ENCODE measurements around the gene HERC5. TPM values are rescaled to one million over a fixed set of nuclear protein-coding genes. Genes with fewer than 3 reads are reported as not detected.

HERC5 gene
- total RNA-seq, 4 donors from 2014 or later, result 0.55 to 1.5 (median 1.1) TPM

GRCh38 chr4:88503344-88503743, 46.4 kb downstream of the HERC5 start:
- intact Hi-C loops (cut with DNase I; ENCODE audit: low total_unique reads) (loop anchor here (5.0 kb wide), 1 partner anchor 36 kb away; no protein-coding TSS in a partner anchor), in situ Hi-C loops (cut with MboI; ENCODE audit: low sequenced_read_pairs in 4 of 4) (loop anchor here in 1 of 4 donors (25.0 kb wide), 2 partner anchors 466 to 641 kb away; no protein-coding TSS in a partner anchor)
- Histone ChIP-seq H3K4me1 (no peaks in the 10 kb centered on the region), H3K4me3 (no peak overlapping the region), H3K27ac (no peak overlapping the region), H3K36me3 (no peaks in the 10 kb centered on the region), H3K27me3 (no peaks in the 10 kb centered on the region), H3K9me3 (no peaks in the 10 kb centered on the region)
- ATAC-seq (no peak), DNase-seq (no peak)
- no peak for TF ChIP-seq CTCF (IDR thresholded peaks at IDR 0.05 in 4 of 5, conservative IDR thresholded peaks at IDR 0.05 in 1 of 5)

- no peaks in the 10 kb centered on the region for H3K9me3 ChIP-seq
- H3K4me3 ChIP-seq, result no peak overlapping the region
- no peaks in the 10 kb centered on the region for H3K36me3 ChIP-seq
- ATAC-seq (no peak), DNase-seq (no peak)
- no peak overlapping the region for H3K27ac ChIP-seq
- H3K4me1 ChIP-seq, result no peaks in the 10 kb centered on the region
- intact Hi-C loops (cut with DNase I; ENCODE audit: low total_unique reads) (loop anchor here (10.0 kb wide), 1 partner anchor 476 kb away; no protein-coding TSS in a partner anchor), in situ Hi-C loops (cut with MboI; ENCODE audit: low sequenced_read_pairs in 4 of 4) (loop anchor here (5.0 to 25.0 kb wide), 7 partner anchors 136 to 649 kb away; partner anchors contain the start of gene HERC6 (in 1 of the 4))
- no peak for TF ChIP-seq POLR2A (IDR thresholded peaks at IDR 0.05)
- TF ChIP-seq CTCF (IDR thresholded peaks at IDR 0.05 in 4 of 5, conservative IDR thresholded peaks at IDR 0.05 in 1 of 5), result no peak
- no peaks in the 10 kb centered on the region for H3K27me3 ChIP-seq
These were observed 54.3 kb downstream of the HERC5 start for GRCh38 chr4:88511236-88511635.

GRCh38 chr4:88514557-88515511, 57.9 kb downstream of the HERC5 start:
- Histone ChIP-seq H3K27ac (no peak overlapping the region), H3K27me3 (no peaks in the 10 kb centered on the region), H3K4me1 (no peaks in the 10 kb centered on the region), H3K4me3 (no peak overlapping the region), H3K9me3 (no peaks in the 10 kb centered on the region), H3K36me3 (peaks cover 0 to 6% of the 10 kb centered on the region in 2 donors)
- TF ChIP-seq CTCF (IDR thresholded peaks at IDR 0.05 in 4 of 5, conservative IDR thresholded peaks at IDR 0.05 in 1 of 5) (no peak), POLR2A (IDR thresholded peaks at IDR 0.05) (no peak)
- DNase-seq (no peak), ATAC-seq (no peak)
- in situ Hi-C loops (cut with MboI; ENCODE audit: low sequenced_read_pairs in 4 of 4) (loop anchor here (5.0 to 25.0 kb wide), 8 partner anchors 140 to 653 kb away; partner anchors contain the start of gene HERC6 (in 1 of the 4)), intact Hi-C loops (cut with DNase I; ENCODE audit: low total_unique reads) (loop anchor here (1.0 to 10.0 kb wide), 2 partner anchors 296 to 480 kb away; no protein-coding TSS in a partner anchor)

GRCh38 chr4:88516746-88517145, 59.8 kb downstream of the HERC5 start:
- Histone ChIP-seq H3K36me3 (peaks cover 0 to 23% of the 10 kb centered on the region in 2 donors), H3K9me3 (no peaks in the 10 kb centered on the region), H3K4me3 (no peak overlapping the region), H3K27ac (no peak overlapping the region), H3K27me3 (no peaks in the 10 kb centered on the region), H3K4me1 (peaks cover 4 to 5% of the 10 kb centered on the region in 2 donors)
- DNase-seq (no peak), ATAC-seq (no peak)
- intact Hi-C loops (cut with DNase I; ENCODE audit: low total_unique reads), result loop anchor here (10.0 kb wide), 1 partner anchor 482 kb away; no protein-coding TSS in a partner anchor
- no peak for TF ChIP-seq CTCF (IDR thresholded peaks at IDR 0.05 in 4 of 5, conservative IDR thresholded peaks at IDR 0.05 in 1 of 5)
- no peak for TF ChIP-seq POLR2A (IDR thresholded peaks at IDR 0.05)
- in situ Hi-C loops (cut with MboI; ENCODE audit: low sequenced_read_pairs in 4 of 4), result loop anchor here (5.0 to 25.0 kb wide), 5 partner anchors 142 to 654 kb away; partner anchors contain the start of gene HERC6 (in 1 of the 4)

Measured in gastrocnemius medialis (tissue), 4 donors.